Measurements from ENCODE around the gene C1QTNF1.

- TF ChIP-seq POLR2A (IDR thresholded peaks at IDR 0.05) (no peak), CTCF (IDR thresholded peaks at IDR 0.05) (no peak)
Observed at GRCh38 chr17:79075446-79075750, 51.4 kb downstream of the C1QTNF1 start.

All from thyroid gland (tissue), 4 donors.